Stimulated activated CD8-positive, alpha-beta memory T cell treated with anti-CD3 and anti-CD28 coated beads, Interleukin-12 subunit alpha, Interleukin-12 subunit beta, amount 100 ng/mL, for 4 hours (primary cell): Measurements from ENCODE around the gene TIMM8B.
"Not testable (repeated sequence)": the region's sequence is repeated elsewhere in the genome, so short reads cannot be mapped to it uniquely, and the experiment has no call there.

ENCODE experiments used
- DNase-seq: peaks from one replicate; pipeline ENCODE4 v3.0.0-alpha.2; 2020; ENCODE audit warnings: low read depth

Gene TIMM8B

DNA sequence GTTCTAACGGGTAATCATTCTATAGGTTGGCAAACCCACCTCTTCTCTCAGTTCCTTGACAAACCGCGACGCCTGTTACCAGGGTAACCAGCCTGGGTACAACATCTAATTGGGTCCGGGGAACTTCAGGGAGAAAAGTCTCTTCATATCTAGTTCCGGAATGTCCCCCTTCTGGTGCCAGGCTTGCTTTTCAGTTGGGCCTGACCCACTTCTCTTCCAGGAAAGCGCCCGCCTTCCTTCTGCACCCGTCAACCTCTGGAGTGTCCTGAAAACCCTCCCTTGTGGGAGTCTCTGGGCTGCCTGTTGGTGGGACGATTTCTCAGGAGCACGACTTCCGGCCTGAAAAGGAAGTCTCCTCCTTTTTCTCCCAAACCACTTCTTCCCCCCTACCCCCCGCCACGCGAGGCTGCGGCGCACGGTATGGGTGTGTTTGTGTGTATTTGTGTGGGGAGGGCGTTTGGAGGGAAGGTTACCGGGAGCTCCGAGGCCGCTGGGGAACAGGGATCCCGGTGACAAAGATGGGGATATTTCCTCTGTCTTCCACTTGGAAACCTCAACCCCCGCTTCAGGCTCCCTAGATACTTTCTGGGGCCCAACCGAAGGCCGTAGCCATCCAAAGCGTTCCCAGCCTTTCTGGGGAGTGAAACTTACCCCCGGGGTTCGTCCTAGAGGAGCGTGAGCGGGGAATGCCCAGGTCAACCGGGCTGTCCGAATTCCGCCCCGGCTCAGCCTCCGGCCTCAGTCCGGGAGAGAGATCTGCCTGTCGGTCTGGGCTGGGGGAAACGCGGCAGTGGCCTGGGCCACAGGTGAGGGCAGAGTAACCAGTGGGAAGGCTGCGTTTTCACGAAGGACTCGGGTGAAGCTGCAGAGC, 12.4 kb downstream of the TIMM8B start, which contains the start of the genes NKAPD1 and PIH1D2:
NKAPD1 (plus strand) TSS at position 359 of the 871 bp plus-strand sequence. CDS start 1,276 bp downstream, outside the sequence.
PIH1D2 (minus strand) TSS at position 77 of the 871 bp plus-strand sequence. CDS start 843 bp downstream, outside the sequence.
- peak; percentile 63 for DNase-seq

GRCh38 chr11:112062923-112063322, 23.6 kb downstream of the TIMM8B start:
- DNase-seq: no peak

DNA sequence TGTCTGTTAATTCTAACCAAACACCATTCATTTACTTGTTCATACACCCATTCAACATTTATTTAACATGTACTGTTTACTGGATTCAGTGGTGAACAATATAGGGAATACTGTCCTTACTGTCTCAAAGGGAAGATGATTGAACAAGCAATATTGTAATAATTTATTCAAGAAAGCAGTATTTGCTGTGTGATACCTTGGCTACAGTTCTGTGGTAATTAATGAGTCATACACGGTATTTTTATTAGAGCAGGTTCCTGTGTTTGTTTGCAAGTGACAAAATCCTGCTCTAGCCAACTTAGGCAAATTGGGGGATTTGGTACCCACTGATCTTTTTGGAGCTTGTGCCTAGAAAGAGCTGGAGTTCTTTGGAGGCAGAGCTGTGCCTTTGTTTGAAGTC, 28.5 kb downstream of the TIMM8B start:
- no peak for DNase-seq

DNA sequence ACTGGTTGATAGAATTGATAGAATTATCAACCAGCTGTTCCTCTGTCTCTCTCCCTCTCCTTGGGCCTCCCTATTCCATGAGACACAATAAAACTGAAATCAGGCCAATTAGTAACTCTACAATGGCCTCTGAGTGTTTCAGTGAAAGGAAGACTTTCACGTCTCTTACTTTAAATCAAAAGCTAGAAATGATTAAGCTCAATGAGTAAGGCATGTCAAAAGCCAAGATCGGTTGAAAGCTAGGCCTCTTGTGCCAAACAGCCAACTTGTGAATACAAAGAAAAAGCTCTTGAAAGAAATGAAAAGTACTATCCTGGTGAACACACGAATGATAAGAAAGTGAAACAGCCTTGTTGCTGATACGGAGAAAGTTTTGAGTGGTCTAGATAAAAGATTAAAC, 29.4 kb downstream of the TIMM8B start:
- no peak for DNase-seq

DNA sequence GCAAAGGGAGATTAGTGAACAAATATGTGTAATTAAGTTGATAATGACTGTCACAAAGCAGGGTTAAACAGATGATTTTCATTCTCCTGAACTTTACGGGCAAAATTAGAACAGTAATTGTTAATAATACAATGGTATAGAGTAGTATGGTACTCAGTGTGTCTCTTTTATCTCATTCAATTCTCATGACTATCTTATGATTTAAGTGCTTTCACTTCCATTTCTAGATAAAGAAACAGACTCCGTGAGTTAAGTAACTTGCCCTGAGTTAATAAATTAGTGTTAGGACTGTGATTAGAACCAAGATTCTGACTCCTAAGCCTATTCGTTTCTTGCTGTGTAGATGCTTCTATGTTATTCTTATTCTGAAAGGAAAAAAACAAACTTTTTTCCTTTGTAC, 34.8 kb downstream of the TIMM8B start:
- no peak for DNase-seq

DNA sequence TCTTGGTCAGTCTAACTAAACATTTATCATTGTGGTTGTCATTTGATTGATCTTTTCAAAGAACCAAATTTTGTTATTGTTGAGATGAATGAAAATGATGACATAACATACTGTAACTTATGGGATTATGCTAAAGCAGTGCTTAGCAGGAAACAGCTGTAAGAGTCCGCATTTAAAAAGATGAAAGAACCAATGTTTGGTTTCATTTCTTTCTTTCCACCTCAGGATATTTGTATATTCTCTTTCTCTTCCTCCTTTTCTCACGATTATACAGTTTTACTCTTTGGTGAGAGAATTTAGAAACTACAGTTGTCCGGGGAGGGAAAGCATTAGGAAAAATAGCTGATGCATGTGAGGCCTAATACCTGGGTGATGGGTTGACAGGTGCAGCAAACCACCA, 35.8 kb downstream of the TIMM8B start:
- no peak for DNase-seq

DNA sequence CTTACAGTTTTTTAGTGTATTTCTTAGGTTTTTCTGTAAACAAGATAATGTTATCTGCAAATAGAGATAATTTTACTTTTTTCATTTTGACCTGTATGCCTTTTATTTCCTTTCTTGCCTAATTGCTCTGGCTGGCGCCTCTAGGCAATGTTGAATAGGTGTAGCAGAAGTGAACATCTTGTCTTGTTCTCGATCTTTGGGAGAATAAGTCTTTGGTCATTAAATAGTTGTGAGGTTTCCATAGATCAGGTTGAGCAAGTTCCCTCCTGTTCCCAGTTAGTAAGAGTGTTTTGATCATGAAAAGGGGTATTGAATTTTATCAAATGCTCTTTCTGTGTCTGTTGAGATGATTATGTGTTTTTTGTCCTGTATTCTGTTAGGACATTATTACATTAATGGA, 36.8 kb downstream of the TIMM8B start:
- DNase-seq: no peak

GRCh38 chr11:112048256-112048655, 38.3 kb downstream of the TIMM8B start:
- not testable (repeated sequence) for DNase-seq

- DNase-seq: not testable (repeated sequence)
Measured at GRCh38 chr11:112046647-112047046, 39.9 kb downstream of the TIMM8B start.

DNA sequence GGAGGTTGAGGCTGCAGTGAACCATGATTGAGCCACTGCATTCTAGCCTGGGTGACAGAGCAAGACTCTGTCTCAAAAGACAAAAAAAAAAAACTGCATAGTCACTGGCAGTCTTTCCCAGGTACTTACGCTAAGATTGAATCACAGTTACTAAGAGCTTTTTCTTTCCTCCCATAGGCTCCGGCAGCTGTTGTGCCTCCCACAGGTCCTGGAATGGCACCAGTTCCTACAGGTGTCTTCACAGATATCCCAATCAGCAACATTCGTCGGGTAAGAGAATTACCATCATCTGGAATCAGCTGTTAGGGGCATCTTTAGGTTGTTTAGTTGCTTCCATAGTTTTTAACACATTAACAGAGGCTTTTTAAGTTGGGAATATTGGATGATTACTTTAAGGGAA, 41.6 kb downstream of the TIMM8B start:
- no peak for DNase-seq

DNA sequence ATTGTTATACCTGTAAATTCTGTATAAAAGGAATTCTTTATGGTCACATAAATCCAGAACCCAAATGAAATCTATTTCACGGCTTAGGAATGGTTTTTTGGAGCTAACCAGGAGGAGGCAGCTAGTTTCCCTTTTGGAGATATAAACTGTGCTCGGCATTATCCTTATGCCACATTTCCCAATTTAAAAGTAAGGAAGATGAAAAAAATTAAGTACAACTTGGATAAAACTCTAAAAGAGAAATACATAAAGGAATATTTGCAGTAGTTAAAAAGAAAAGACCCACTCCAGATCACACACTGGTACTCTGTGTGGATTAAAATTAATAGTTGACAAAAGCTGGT, 43.6 kb downstream of the TIMM8B start:
- DNase-seq: no peak

DNA sequence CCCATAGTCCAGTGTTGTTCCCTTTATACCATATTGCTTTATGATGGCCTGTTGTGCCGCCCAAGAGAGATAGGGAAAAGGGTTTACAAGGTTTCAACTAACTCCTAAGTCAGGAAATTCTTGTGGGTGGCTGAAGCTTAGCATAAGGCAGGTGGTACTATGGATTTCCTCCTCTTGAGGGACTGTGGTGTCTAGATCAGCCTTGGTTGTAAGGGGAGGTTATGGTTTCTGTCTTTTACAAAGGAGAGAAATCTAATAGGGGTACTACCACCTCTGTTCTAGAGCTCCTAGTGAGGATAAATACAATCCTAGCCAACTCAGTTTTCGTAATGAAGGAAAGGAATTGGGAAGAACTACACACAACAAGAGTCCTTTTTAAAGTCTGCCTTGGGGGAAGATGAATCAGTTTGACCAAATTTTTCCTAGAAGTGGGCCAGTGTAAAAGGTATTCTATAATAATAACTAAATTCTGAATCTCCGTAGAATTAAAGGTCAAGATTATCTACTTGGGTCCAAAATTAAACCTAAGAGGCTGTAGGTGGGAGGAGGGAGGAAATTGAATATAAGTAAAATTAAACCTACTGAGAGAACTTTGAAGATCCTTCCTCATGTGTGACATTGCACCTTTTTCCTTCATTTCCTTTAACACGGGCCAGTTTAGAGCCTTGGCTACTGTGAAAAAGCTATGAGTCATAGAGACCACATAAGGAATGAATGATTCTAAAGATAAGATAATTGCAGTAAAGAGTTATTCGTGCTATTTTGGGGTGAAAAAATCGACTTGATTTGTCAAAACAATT, 44.2 kb downstream of the TIMM8B start:
- DNase-seq: no peak

GRCh38 chr11:112037527-112037926, 49.0 kb downstream of the TIMM8B start:
- no peak for DNase-seq
